Common myeloid progenitor, CD34-positive (primary cell): ENCODE measurements around the gene OBSCN.

ENCODE experiments used
- CTCF ChIA-PET: fragments of 350-600 bp; sonication (Branson Sonifier 250); formaldehyde crosslinking; loops from one replicate; lab custom pipeline; 2021; ENCODE audit warnings: antibody characterized with exemption; lab: Charles Lee
- POLR2A ChIA-PET: fragments of 350-600 bp; sonication (Branson Sonifier 250); formaldehyde crosslinking; loops from one replicate; lab custom pipeline; 2021; ENCODE audit warnings: antibody characterized with exemption; lab: Charles Lee
- DNase-seq, 3 donors: peaks; one replicate each; pipeline versions ENCODE4 v3.0.0 to v3.0.0-alpha.2; 2013
- H3K27ac ChIP-seq, 2 experiments: 1 replicate in 1 of 2; 2 replicates in 1 of 2; pipeline ENCODE4 v1.7.0; 2013; ENCODE audit warnings: inconsistent platforms in 2 of 2, low read length in 2 of 2, mild to moderate bottlenecking in 2 of 2, low read depth in 1 of 2, moderate library complexity in 1 of 2; ENCODE audit not compliant: severe bottlenecking in 2 of 2, insufficient read depth in 1 of 2, poor library complexity in 1 of 2
- H3K27me3 ChIP-seq, 5 experiments: replicated peaks in 2 of 5; 1 replicate in 3 of 5; 2 replicates in 2 of 5; pipeline versions ENCODE4 v1.6.1 to v1.7.0; 2013; ENCODE audit warnings: low read length in 4 of 5, mild to moderate bottlenecking in 2 of 5, moderate library complexity in 2 of 5, inconsistent platforms in 1 of 5; ENCODE audit not compliant: insufficient read depth in 5 of 5, control insufficient read depth in 4 of 5
- H3K36me3 ChIP-seq, 4 experiments: 1 replicate in 2 of 4; 2 replicates in 2 of 4; pipeline versions ENCODE4 v1.6.1 to v1.7.0; 2013; ENCODE audit warnings: low read length in 3 of 4, control low read depth in 1 of 4, mild to moderate bottlenecking in 1 of 4; ENCODE audit not compliant: control insufficient read depth in 4 of 4, insufficient read depth in 4 of 4
- H3K4me1 ChIP-seq, 4 experiments: 1 replicate in 3 of 4; 2 replicates in 1 of 4; pipeline versions ENCODE4 v1.6.1 to v1.7.1; 2013; ENCODE audit warnings: low read length in 3 of 4, mild to moderate bottlenecking in 3 of 4, control low read depth in 1 of 4, inconsistent platforms in 1 of 4, moderate library complexity in 1 of 4; ENCODE audit not compliant: control insufficient read depth in 4 of 4, insufficient read depth in 4 of 4; ENCODE audit errors: control extremely low read depth in 1 of 4
- H3K4me3 ChIP-seq, 7 experiments: 1 replicate in 4 of 7; 2 replicates in 3 of 7; pipeline versions ENCODE4 v1.5.1 to v1.7.0; 2013; ENCODE audit warnings: mild to moderate bottlenecking in 7 of 7, low read length in 6 of 7, moderate library complexity in 6 of 7, inconsistent platforms in 2 of 7, low read depth in 2 of 7, control low read depth in 1 of 7; ENCODE audit not compliant: insufficient read depth in 4 of 7, control insufficient read depth in 1 of 7; ENCODE audit errors: extremely low read depth in 1 of 7
- H3K9me3 ChIP-seq, 5 experiments: 1 replicate in 4 of 5; 2 replicates in 1 of 5; pipeline versions ENCODE4 v1.6.1 to v1.7.1; 2013; ENCODE audit warnings: low read length in 4 of 5, mild to moderate bottlenecking in 2 of 5, inconsistent platforms in 1 of 5, low read depth in 1 of 5, moderate library complexity in 1 of 5; ENCODE audit not compliant: control insufficient read depth in 4 of 5, insufficient read depth in 2 of 5; ENCODE audit errors: control extremely low read depth in 1 of 5
- WGBS: methylation state at CpG from one replicate; pipeline ENCODE4 v1.1.5; 2013; ENCODE audit not compliant: insufficient coverage; 5-methylcytosine and 5-hydroxymethylcytosine counted together

OBSCN gene

GRCh38 chr1:228359613-228360532 is 152.0 kb downstream of the OBSCN start:
- Histone ChIP-seq H3K27me3 (no peaks in the 10 kb centered on the region), H3K27ac (no peak overlapping the region), H3K36me3 (no peaks in the 10 kb centered on the region), H3K9me3 (no peaks in the 10 kb centered on the region), H3K4me3 (no peak overlapping the region), H3K4me1 (no peaks in the 10 kb centered on the region)
- DNase-seq = no peak
- ChIA-PET CTCF (no interaction called here), POLR2A (no interaction called here)
- 95% methylated on average over 41 of the region's 45 CpGs for WGBS

- H3K9me3 ChIP-seq = no peaks in the 10 kb centered on the region
- no peak overlapping the region for H3K27ac ChIP-seq
- DNase-seq = no peak
- ChIA-PET CTCF (no interaction called here), POLR2A (no interaction called here)
- WGBS = 96% methylated on average over 17 of the region's 19 CpGs
- no peaks in the 10 kb centered on the region for H3K4me1 ChIP-seq
- no peaks in the 10 kb centered on the region for H3K36me3 ChIP-seq
- H3K4me3 ChIP-seq = no peak overlapping the region
- no peaks in the 10 kb centered on the region for H3K27me3 ChIP-seq
These were observed 152.9 kb downstream of the OBSCN start for GRCh38 chr1:228360533-228361313.

- ChIA-PET CTCF (no interaction called here), POLR2A (no interaction called here)
- Histone ChIP-seq H3K36me3 (no peaks in the 10 kb centered on the region), H3K27ac (no peak overlapping the region), H3K4me1 (no peaks in the 10 kb centered on the region), H3K4me3 (no peak overlapping the region), H3K27me3 (peaks cover 0 to 1% (median 0%) of the 10 kb centered on the region in 5 experiments), H3K9me3 (no peaks in the 10 kb centered on the region)
- 94% methylated on average over 16 of the region's 26 CpGs for WGBS
- DNase-seq = no peak
These were observed 153.7 kb downstream of the OBSCN start for GRCh38 chr1:228361314-228362140.

GRCh38 chr1:228362141-228362883 is 154.5 kb downstream of the OBSCN start:
- WGBS = 89% methylated on average over 12 of the region's 18 CpGs
- POLR2A ChIA-PET = no interaction called here
- CTCF ChIA-PET = no interaction called here
- H3K4me3 ChIP-seq = no peak overlapping the region
- no peaks in the 10 kb centered on the region for H3K4me1 ChIP-seq
- H3K9me3 ChIP-seq = no peaks in the 10 kb centered on the region
- no peaks in the 10 kb centered on the region for H3K36me3 ChIP-seq
- no peak overlapping the region for H3K27ac ChIP-seq
- peaks cover 0 to 2% (median 0%) of the 10 kb centered on the region in 5 experiments for H3K27me3 ChIP-seq
- no peak for DNase-seq

GRCh38 chr1:228362884-228363450 is 155.1 kb downstream of the OBSCN start:
- no peak for DNase-seq
- Histone ChIP-seq H3K27me3 (peaks cover 0 to 2% (median 0%) of the 10 kb centered on the region in 5 experiments), H3K36me3 (no peaks in the 10 kb centered on the region), H3K4me3 (no peak overlapping the region), H3K27ac (no peak overlapping the region), H3K4me1 (no peaks in the 10 kb centered on the region), H3K9me3 (no peaks in the 10 kb centered on the region)
- ChIA-PET CTCF (no interaction called here), POLR2A (no interaction called here)
- 97% methylated on average over 4 of the region's 4 CpGs for WGBS

GRCh38 chr1:228363686-228364067 is 155.8 kb downstream of the OBSCN start:
- Histone ChIP-seq H3K9me3 (no peaks in the 10 kb centered on the region), H3K36me3 (no peaks in the 10 kb centered on the region), H3K4me3 (no peak overlapping the region), H3K27ac (no peak overlapping the region), H3K27me3 (peaks cover 0 to 2% (median 0%) of the 10 kb centered on the region in 5 experiments), H3K4me1 (no peaks in the 10 kb centered on the region)
- no peak for DNase-seq
- CTCF ChIA-PET = no interaction called here
- POLR2A ChIA-PET = no interaction called here
- 93% methylated on average over 6 of the region's 9 CpGs for WGBS
